ENCODE measurements around the gene RAMP1.

Gene RAMP1

DNA sequence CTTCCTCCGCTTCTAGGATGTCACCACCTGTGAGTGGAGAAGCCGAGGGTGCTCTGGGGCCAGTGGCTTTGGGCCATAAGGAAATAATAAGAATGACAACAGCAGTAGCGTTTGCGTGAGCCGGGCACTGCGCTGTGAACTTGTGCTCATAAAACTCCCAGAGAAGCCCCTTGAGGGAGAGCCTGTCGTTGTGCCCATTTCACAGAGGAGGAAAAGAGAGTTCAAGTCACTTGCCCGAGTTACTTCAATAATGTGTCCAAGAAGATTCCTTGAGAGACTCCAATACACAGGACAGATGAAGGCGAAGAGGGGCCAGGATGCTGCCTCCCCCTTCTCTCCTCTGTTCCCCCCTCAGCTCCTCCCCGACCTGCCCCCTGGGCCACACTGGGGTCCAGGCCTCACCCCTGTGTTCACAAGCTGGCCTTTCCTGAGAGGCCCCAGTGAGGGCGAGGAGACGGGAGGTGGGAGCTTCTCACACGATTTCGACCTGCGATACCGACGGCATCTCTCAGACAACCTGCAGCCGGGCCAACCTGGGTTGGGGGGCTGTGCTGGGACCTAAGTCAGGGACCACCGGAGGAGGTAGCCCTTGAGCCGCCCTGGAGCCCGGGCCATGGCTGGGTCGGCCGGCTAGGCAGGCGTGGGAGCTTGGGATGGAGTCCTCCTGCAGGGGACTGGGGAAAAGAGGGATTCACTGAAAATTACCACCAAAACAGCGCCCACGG lies 53.9 kb downstream of the RAMP1 start:
- H2AFZ ChIP-seq (ENCODE audit: low read length): no peak overlapping the region
- H3K79me2 ChIP-seq (ENCODE audit: insufficient read depth, low read length): no peaks in the 10 kb centered on the region
- H3K4me1 ChIP-seq (ENCODE audit: insufficient read depth, low read length, severe bottlenecking): no peaks in the 10 kb centered on the region
- no peak overlapping the region for H3K4me3 ChIP-seq (ENCODE audit: low read depth, low read length, poor library complexity, severe bottlenecking)
- H3K4me2 ChIP-seq (ENCODE audit: low read length): no peak overlapping the region
- H3K27me3 ChIP-seq (ENCODE audit: insufficient read depth, low read length): peaks cover 6% of the 10 kb centered on the region
- H3K9ac ChIP-seq (ENCODE audit: low read length): no peak overlapping the region
- no peaks in the 10 kb centered on the region for H3K36me3 ChIP-seq (ENCODE audit: insufficient read depth, low read length)
- no peak for TF ChIP-seq EZH2 (IDR thresholded peaks at IDR 0.05; ENCODE audit: borderline replicate concordance, low read length)
- TF ChIP-seq, protein P1, sequence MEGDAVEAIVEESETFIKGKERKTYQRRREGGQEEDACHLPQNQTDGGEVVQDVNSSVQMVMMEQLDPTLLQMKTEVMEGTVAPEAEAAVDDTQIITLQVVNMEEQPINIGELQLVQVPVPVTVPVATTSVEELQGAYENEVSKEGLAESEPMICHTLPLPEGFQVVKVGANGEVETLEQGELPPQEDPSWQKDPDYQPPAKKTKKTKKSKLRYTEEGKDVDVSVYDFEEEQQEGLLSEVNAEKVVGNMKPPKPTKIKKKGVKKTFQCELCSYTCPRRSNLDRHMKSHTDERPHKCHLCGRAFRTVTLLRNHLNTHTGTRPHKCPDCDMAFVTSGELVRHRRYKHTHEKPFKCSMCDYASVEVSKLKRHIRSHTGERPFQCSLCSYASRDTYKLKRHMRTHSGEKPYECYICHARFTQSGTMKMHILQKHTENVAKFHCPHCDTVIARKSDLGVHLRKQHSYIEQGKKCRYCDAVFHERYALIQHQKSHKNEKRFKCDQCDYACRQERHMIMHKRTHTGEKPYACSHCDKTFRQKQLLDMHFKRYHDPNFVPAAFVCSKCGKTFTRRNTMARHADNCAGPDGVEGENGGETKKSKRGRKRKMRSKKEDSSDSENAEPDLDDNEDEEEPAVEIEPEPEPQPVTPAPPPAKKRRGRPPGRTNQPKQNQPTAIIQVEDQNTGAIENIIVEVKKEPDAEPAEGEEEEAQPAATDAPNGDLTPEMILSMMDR (IDR thresholded peaks at IDR 0.05; ENCODE audit: low read length): no peak
- no peaks in the 10 kb centered on the region for H3K9me2 ChIP-seq (ENCODE audit: low read depth, low read length)
- no peak overlapping the region for H3K27ac ChIP-seq (ENCODE audit: low read depth, low read length, poor library complexity, severe bottlenecking)
- H3F3A ChIP-seq (ENCODE audit: insufficient read depth, low read length): no peaks in the 10 kb centered on the region
- no peaks in the 10 kb centered on the region for H3K9me3 ChIP-seq (ENCODE audit: low read length)
- no peaks in the 10 kb centered on the region for H4K20me1 ChIP-seq (ENCODE audit: insufficient read depth, low read length)

GRCh38 chr2:237915576-237915975 lies 56.2 kb downstream of the RAMP1 start:
- H3K27ac ChIP-seq (ENCODE audit: low read depth, low read length, poor library complexity, severe bottlenecking): no peak overlapping the region

GRCh38 chr2:237916296-237916695 lies 56.9 kb downstream of the RAMP1 start:
- peaks cover 6% of the 10 kb centered on the region for H3K27me3 ChIP-seq (ENCODE audit: insufficient read depth, low read length)
- no peak overlapping the region for H3K27ac ChIP-seq (ENCODE audit: low read depth, low read length, poor library complexity, severe bottlenecking)
- H2AFZ ChIP-seq (ENCODE audit: low read length): no peak overlapping the region
- TF ChIP-seq, protein P1 (IDR thresholded peaks at IDR 0.05; ENCODE audit: low read length): no peak
- TF ChIP-seq EZH2 (IDR thresholded peaks at IDR 0.05; ENCODE audit: borderline replicate concordance, low read length): no peak
- no peaks in the 10 kb centered on the region for H3K36me3 ChIP-seq (ENCODE audit: insufficient read depth, low read length)
- H3K9me2 ChIP-seq (ENCODE audit: low read depth, low read length): no peaks in the 10 kb centered on the region
- H3K9me3 ChIP-seq (ENCODE audit: low read length): no peaks in the 10 kb centered on the region
- no peak overlapping the region for H3K9ac ChIP-seq (ENCODE audit: low read length)
- H3K4me2 ChIP-seq (ENCODE audit: low read length): no peak overlapping the region
- H3F3A ChIP-seq (ENCODE audit: insufficient read depth, low read length): no peaks in the 10 kb centered on the region
- H3K4me1 ChIP-seq (ENCODE audit: insufficient read depth, low read length, severe bottlenecking): no peaks in the 10 kb centered on the region
- H4K20me1 ChIP-seq (ENCODE audit: insufficient read depth, low read length): no peaks in the 10 kb centered on the region
- H3K4me3 ChIP-seq (ENCODE audit: low read depth, low read length, poor library complexity, severe bottlenecking): no peak overlapping the region
- H3K79me2 ChIP-seq (ENCODE audit: insufficient read depth, low read length): no peaks in the 10 kb centered on the region

More at GRCh38 chr2:237915576-237915975, 56.2 kb downstream of the RAMP1 start:
- Histone ChIP-seq H2AFZ (ENCODE audit: low read length) (no peak overlapping the region), H3K9me3 (ENCODE audit: low read length) (no peaks in the 10 kb centered on the region), H3K79me2 (ENCODE audit: insufficient read depth, low read length) (no peaks in the 10 kb centered on the region), H3K36me3 (ENCODE audit: insufficient read depth, low read length) (no peaks in the 10 kb centered on the region), H3K9ac (ENCODE audit: low read length) (no peak overlapping the region), H3K9me2 (ENCODE audit: low read depth, low read length) (no peaks in the 10 kb centered on the region), H3F3A (ENCODE audit: insufficient read depth, low read length) (no peaks in the 10 kb centered on the region), H3K27me3 (ENCODE audit: insufficient read depth, low read length) (peaks cover 6% of the 10 kb centered on the region), H3K4me2 (ENCODE audit: low read length) (no peak overlapping the region), H4K20me1 (ENCODE audit: insufficient read depth, low read length) (no peaks in the 10 kb centered on the region), H3K4me1 (ENCODE audit: insufficient read depth, low read length, severe bottlenecking) (no peaks in the 10 kb centered on the region), H3K4me3 (ENCODE audit: low read depth, low read length, poor library complexity, severe bottlenecking) (no peak overlapping the region)
- TF ChIP-seq, protein P1 (IDR thresholded peaks at IDR 0.05; ENCODE audit: low read length): no peak
- TF ChIP-seq EZH2 (IDR thresholded peaks at IDR 0.05; ENCODE audit: borderline replicate concordance, low read length): no peak

Measured in OCI-LY1 (cell line).